ENCODE data around the gene DDX23.
A peak's percentile ranks its signal among the peaks of the same experiment; 100 is the strongest.

DDX23 gene

DNA sequence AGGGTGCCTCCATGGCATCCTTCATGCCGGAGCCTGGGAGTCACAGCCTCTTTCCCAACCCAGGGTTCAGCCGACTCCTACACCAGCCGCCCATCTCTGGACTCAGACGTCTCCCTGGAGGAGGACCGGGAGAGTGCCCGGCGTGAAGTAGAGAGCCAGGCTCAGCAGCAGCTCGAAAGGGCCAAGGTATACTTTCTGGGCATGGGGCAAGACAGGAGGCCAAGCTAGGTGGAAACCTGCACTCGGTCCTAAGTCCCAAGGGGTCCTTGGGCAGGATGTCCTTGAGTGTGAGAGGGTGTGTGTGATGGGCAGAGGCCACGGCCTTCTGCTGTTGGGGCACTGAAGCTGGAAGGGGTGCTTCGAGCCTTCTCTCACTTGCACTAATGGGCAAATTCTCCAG lies 28.7 kb downstream of the DDX23 start:
- no peak for DNase-seq (ENCODE audit: low spot score)

DNA sequence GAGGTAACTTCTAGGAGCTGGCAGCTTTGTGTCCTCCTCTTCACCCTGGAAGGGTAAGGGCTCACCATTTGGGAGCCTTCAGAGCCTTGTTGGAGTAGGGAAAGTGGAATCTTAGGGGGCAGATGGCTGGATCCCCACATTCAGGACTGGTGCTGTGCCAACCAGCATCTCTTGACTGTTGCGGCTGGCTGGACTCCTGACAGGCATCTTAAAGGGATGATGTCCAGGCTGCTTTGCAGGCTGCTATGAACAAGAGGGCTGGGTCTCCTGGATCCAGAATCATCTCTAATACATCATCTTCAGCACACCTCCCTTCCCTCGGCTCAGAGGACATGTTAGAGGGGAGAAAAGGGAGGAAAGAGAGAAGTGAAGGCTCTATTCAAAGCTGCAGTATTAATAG lies 29.3 kb downstream of the DDX23 start:
- no peak for DNase-seq (ENCODE audit: low spot score)

DNA sequence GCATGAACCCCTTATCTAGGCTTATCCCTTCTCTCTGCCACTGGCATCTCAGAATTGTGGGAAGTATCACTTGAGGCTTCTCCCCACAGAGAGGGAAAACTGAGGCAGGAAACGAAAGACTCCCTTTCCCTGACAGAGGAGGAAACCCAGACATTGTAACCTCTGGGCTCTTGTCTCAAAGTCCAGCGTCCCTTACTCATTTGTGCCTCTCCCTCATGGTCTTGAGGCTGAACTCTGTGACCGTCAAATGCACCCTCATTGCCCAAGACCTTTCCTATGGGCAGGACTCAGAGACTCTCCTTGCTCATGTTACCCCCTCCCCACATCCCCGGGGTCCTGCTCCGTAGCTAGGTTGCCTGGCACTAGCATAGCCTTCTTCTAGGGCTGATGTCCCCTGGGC lies 29.8 kb downstream of the DDX23 start:
- DNase-seq (ENCODE audit: low spot score), result no peak

DNA sequence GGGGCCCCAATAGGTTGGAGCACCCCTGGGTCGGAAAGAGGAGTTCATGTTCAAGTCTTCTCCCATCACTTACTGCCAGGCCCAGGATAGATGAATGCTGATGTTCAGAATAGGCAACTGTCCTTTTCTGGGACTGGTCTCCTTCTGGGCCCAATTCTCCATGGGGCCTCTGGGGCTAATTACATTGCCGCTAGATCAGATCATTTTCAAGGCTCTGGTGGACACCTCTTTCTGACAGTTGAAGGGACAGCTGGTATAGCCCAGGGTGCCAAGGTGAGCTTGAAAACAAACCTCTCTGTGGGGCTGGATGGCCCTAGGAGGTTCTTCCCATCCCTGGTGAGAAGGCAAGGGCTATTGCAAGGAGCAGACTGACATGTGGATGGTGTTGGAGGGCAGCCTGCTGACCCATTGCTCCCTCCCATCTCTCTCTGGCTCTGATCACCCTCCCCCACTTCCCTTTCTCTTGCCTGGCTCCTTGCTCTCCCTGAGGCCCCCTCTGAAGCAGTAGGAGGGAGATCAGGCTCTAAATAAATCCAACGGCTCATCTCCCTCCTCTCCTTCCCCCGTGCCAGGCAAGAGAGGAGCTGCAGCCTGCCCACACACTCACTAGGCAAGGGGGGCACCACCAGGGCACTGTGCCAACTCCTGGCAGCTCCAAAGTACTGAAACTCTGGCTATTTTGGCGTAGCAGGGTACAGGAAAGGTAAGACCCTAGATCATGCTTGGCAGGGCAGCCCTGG lies 31.8 kb downstream of the DDX23 start:
- no peak for DNase-seq (ENCODE audit: low spot score)

DNA sequence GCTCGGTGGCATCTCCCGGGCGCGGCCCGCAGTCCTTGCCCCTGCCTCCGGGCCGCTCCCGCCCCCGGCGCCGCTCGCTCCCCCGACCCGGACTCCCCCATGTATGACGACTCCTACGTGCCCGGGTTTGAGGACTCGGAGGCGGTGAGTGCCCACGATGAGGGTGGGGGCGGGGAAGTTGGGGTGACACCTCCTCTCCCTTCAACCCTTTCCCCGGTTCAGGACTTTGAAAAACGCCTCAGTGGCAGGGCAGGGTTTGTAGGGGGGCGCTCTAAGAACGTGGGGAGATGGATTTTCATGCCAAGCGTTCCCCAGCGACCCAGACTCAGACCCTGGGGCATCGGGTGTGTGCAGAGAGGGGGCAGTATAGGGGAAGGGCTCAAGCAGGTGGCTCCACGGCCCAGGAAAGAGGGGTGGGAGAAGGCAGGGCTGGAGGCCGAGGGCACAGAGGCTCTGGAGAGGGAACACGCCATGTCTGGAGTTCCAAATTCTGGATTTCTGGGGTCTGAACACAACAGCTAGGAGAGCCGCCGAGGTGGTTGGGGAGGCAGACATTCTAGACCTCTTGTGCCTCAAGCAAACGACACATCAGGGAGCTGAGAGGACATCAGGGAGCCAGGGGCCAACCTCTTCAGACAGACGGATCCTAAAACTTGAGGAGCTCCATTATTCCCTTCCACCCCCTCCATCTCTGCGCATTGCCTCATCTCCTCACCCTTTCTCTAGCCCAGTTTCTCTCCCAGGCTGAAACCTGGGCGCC lies 33.0 kb downstream of the DDX23 start:
- DNase-seq (ENCODE audit: low spot score), result peak; percentile 15

DNA sequence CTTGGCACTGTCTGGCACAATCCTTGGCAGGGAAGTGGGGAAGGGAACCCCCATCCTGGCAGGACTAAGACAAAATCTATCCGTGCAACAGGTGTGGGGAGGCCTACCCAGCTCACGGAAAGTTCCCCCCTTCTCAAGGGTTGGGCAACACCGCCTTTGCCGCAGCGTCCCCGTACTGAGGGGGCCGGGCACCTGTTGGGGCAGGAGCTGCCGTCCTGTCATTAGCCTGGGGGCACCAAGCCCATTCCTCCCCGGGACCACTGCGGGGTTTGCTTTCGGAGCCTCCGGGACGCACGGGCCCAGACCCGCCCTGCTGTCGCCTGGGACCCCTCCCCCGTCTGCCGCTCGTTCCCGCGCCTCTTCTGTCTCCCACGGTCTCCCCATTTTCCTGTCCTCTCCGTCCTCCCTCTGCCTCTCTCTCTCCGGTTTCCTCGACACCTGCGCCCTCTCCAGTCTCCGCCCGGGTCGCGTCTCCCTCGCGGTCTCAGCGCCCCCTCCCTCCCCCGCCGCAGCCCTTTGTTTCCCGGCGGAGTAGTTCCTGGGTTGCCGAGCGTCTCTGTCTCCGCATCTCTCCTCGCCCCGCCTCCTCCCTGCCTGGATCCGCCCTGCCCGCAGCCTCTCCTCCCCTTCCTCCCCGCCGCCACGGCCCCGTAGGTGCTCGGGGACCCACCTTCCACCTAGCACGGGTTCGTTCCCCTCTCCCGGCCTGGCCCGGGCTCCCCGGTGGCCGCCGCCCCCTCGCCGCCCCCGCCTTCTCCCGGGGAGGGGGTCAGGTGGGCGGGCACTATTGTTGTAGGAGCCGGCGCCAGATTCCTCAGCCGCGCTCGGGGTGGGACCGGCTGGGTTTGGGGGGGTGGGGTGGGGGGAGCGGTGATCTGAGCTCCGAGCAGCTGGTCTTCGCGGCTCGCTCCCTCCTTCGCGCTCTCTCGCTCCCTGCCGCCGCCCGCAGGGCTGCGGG lies 33.8 kb downstream of the DDX23 start, which contains the start of gene CACNB3:
CACNB3 (plus strand) TSS at position 624 of the 958 bp plus-strand sequence. CDS start 434 bp downstream, outside the sequence.
- DNase-seq (ENCODE audit: low spot score), result peak; percentile 68

DNA sequence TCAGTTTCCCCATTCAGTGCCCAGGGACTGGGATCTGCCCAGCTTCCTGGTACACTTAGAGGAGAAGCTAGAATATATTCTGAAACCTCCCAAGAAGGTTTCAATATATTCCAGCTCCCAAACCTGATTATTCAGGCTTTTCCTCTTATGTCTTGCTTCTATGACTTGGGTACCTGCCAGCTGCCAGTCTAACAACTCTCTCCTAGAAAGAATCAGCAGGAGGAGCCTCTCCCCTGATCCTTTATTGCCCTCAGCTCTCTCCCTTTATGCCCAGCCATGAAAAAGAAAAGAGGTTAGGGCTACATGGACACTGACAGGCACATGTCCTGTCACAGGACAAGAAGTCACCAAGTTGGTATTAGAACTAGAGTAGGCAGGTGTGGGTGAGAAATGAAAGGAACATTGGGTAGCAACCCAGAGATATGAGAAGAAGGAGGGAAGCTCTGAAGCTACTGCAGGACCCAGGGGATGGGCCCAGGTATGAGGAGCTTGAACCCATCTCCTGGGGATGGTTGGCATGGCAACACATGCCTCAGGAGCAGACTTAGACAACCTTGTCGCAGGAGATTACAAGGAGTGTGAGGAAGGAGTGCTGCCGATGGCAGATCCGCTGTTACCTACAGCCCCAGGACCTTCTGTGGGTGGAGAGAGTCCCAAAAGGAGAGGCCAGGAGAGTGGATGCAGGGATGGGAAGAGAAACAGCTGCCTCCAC lies 35.7 kb downstream of the DDX23 start:
- no peak for DNase-seq (ENCODE audit: low spot score)

DNA sequence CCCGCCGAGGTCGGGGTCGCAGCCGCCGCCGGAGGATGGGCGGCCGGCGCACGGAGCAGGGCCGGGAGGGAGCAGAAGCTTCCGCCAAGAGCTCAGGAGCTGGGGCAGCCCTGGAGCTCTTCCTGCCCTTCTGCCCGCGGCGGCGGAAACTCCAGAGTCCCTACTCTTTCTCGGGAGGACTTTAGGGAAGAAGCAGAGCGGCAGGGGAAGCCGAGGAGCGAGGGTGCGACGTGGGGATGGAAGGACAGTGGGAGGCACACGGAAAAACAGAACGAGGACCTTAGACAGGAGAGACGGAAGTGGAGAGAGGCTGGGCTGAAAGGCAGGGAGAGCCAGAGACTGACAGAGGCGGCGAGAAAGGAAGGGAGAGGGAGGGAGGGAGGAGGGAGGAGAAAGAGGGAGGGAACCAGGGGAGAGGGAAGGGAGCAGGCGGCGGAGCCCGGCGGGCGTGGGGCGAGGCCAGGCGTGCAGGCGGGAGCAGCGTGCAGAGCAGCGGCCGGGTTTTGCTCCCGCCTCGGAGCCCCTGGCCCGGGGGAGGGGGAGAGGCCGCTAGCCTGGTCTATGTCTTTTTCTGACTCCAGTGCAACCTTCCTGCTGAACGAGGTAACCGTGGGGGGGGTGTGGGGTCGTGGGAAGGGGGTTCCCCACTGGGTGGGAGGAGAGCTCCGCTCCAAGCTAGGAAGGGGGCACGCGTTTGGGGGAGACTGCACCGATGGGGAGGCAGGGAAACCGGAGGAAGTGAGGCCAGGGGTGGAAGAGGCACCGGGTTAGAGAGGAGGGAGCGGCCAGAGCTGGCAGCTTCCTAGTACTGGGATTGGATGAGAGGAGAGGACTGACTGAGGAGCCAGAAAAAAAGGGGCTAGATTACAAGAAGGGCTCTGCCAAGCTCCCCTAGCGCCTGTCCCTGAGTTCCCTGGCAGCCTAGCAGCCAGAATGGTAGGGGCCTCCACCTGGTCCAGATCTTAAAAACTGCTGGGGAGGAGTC lies 36.5 kb downstream of the DDX23 start:
- peak; percentile 19 for DNase-seq (ENCODE audit: low spot score)

DNA sequence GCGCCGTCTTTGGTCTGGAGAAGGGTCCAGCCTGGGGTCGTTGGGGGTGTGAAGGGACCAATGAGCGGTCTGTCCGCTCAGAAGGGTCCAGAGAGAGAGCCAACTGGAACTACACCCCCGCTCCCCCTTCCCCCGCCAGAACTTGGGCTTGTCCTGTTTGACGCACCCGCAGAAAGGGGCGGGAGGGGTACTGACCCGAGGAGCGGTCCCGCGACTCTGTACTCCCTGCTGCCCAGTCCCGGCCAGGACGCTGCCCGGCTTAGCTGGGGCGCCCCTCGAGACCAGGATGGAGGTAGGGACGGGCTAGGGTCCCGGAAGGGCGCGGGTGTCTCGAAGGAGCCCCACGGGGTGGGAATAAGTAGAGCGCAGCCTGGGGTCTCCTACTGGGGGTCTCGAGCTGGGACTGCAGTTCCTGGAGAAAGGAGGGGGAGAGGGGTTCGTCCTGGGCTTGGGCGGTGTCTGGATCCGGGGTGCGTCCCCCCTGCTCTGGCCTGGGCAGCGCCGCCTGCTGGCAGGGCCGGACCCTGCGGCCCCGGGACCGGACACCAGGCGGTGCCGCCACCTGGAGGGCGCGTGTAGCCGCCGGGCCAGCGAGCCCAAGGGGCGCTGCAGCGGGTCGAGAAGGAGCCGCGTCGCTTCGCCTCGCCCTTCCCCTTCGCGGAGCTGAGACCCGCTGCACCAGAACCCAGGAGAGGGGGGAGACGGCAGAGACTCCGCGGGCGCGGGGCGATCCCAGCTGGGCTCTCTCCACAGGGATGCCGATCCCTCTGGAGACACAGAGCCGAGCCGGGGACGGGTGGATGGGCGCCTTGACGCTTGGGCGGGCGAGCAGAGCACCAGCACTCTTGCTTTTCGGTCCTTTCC lies 37.5 kb downstream of the DDX23 start:
- peak; percentile 82 for DNase-seq (ENCODE audit: low spot score)

DNA sequence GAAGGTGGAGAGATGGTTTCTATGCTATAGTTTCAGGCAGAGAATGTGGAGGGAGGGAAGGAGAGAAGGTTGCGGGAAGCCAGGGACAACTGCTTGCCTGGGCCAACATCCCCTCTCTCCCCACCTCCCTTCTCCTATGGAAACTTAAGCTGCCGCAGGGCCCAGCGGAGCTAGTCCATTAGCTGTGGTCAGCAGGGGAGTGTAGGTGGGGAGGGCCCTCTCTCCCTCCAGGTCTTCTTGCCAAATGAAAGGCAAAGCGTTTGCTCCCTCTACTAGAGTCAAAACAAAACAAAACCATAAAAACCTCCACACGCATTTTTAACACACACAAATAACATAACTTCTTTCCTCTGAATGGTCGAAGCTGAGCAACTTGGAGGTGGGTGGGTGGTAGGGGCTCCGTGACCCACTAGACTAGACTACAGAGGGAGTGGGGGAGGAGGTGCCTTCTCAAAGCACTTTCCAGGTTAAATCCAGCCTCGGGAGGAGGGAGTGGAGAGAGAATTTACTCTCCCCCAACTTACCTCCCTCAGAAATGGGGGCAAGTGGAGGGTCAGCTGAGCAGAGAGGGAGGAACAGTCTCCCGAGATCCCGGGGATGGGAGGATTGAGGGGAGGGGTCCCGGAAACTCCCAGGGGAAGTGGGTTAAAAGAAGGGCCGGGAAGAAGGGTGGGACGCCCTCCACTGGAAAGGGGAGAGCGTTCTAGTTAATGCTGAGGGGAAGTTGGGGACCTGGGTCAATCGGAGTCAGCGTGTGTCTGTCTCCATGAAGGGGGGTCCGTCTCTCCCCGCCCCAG lies 38.3 kb downstream of the DDX23 start:
- DNase-seq (ENCODE audit: low spot score), result no peak

DNA sequence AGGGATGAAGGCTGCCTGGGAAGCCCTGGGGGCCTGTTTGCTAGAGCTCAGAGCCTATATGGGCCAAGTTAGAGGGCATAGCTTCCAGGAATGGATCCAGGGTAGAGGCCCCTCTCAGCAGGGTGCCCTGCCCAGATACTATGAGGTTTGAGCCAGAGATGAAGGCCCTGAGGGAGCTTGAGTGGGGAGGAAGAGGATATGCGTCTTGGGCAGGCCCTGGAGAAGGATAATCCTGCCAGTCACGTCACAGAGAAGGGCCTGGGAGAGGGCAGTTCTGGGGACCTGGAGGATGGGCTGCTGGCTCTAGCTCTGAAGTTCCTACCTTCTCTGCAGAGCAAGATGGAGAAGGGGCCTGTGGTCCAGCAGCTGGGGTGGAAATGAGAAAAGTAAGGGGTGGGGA lies 39.6 kb downstream of the DDX23 start:
- DNase-seq (ENCODE audit: low spot score), result no peak

DNA sequence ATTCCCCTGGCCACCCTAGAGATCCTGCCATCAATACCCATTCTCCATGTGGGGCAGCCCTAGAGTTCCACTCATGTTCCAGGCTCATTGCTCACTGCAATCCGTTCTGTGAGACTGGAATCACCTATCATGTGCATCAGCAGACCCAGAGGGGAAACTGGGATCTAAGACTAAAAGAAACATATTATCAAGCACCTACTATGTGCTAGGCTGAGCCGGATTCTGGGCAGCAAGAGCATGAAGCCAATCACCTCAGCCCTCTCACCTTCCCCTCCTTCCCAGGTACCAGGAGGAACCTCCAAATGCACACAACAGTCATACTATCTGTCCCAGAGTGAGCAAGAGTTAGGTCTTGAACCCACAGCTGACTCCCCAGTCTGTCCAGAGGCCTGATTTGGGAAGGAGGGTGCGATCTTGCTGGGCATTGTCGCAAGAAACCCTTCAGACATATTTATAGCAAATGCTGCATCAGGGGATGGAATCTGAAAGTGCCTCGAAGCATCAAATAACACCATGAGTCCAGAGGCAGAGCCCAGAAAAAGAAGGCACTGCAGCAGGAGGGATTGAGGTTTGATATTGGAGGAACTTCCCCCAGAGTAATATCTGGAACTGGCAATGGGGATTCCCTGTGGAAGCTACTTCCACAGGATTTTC lies 40.4 kb downstream of the DDX23 start:
- DNase-seq (ENCODE audit: low spot score), result no peak

DNA sequence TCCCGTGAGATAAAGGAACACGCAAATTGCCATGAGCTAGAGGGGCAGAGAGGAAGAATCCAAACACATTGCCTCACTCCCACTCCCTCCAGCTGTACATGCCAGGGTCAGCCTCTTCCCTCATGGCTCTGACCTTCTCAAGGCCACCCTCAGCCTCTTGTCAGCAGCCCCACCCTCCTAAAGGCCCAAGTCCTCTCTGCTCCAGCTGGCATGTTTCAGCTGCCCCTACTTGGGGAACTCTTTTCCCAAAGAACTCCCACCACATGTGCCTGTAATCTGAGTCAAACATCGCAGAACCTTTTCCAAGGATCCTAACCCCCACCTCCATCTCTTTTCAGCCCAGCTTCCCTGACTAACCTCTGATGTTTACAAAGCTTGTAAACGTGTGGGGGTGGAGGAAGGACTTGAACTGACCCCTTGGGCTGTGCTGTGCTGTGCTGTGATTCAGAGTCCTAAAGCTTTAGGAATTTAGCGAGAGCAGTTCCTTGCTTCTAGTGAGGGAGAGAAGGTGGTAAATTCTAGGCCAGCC lies 41.0 kb downstream of the DDX23 start:
- DNase-seq (ENCODE audit: low spot score), result no peak

DNA sequence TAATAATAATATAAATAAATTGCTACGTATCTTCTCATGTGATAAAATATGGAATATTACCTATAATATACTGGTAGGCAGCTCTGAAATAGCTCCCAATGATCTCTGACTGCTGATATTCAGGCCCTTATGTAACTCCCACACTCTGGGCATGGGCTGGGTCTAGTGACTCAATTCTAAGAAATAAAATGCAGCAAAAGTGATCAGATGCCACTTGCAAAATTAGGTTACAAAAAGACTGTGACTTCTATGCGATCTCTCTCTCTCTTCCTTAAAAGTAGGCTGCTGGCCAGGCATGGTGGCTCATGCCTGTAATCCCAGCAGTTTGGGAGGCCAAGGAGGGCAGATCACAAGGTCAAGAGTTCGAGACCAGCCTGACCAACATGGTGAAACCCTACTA lies 44.0 kb downstream of the DDX23 start:
- DNase-seq (ENCODE audit: low spot score), result no peak

DNA sequence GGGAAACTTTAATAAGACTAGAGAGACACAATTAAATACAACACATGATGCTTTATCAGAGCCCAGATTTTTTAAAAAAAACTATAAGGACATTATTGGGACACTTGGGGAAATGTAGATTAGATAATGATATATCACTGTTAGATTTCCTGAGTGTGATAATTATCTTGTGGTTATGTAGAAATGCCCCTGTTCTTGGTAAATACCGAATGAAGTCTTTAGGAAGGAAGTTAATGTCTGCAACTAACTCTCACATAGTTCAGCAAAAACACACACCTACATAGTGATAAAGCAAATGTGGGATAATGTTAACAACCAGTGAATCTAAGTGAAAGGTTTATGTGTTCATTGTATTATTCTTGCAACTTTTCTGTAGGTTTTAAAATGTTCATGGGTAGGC lies 48.3 kb downstream of the DDX23 start:
- no peak for DNase-seq (ENCODE audit: low spot score)

DNA sequence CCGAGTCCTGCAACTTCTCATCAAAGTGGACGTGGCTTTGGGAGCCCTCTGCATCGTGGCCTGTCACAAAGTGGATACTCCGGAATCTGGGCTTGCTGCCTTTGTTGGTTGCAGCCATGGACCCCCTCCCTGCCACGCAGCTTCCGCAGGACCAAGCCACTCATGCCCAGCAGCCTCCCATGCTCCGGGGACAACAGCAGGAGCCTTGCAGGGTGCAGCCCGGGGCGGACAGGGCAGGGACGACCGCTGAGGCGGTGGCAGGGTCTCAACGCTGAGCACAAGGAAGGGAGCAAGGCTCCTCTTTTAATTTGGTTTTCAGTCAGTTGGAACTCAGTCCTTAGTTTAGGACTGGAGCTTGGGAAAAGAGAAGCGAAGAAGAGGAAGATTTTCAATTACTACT lies 51.0 kb downstream of the DDX23 start:
- DNase-seq (ENCODE audit: low spot score), result no peak

DNA sequence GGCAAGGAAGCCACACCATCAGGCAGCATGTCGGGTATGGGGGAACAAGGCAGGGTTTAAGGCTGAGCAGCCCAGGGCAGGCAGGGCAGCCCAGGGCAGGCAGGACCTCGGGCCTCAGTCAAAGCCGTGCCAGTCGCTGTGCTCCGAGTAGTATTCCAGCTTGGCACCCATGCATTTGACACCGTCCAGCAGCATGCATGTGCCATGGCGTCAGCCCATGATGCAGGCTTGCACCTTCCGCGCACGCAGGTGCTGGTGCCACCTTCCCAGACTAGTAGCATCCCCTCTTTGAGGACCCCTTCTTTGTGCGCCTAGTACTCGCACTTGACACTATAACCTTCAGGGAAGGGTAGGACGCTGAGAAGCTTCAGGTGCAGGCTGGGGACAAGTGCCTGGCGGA lies 51.5 kb downstream of the DDX23 start:
- DNase-seq (ENCODE audit: low spot score), result no peak

DNA sequence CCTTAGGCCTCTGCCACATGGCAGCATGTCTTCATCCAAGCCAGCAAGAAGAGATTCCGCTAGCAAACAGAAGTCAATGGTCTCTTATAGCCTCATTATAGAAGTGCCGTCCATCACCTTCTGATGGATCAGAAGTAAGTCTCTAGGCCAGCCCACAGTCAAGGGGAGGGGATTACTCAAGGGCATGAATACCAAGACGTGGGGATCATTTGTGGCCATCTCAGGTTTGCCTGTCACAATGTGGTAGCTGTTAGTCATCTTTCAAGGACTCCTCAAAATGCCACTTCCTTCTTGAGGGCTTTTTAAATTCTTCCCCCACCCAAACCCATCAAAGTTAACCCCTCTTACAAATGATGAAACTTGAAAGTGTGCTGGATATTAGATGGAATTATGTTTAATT lies 55.0 kb downstream of the DDX23 start:
- DNase-seq (ENCODE audit: low spot score), result no peak
